NCI-H1694 (cell line): ENCODE data around the gene DNAJC17.

Source experiments
- DNase-seq: peaks from one replicate; lab custom pipeline; 2025; lab: John Stamatoyannopoulos, UW

Gene DNAJC17

DNA sequence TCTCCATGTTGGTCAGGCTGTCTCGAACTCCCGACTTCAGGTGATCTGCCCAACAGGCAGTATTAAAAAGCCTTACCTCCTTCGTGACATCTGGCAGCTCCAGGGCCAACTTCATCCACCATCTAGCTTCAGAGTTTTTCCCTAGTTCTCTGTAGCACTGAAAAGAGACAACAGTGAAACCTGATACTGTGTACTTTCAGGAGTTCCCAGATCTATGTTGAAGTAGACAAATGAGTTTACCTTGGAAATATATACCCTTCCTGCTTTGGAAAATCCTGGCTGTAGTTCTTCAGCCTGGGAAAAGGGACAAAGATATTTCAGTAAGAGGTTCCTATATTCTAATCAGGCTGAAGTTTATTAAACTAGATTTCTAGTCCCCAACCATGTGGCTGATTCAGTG is 70.2 kb downstream of the DNAJC17 start:
- no peak for DNase-seq

DNA sequence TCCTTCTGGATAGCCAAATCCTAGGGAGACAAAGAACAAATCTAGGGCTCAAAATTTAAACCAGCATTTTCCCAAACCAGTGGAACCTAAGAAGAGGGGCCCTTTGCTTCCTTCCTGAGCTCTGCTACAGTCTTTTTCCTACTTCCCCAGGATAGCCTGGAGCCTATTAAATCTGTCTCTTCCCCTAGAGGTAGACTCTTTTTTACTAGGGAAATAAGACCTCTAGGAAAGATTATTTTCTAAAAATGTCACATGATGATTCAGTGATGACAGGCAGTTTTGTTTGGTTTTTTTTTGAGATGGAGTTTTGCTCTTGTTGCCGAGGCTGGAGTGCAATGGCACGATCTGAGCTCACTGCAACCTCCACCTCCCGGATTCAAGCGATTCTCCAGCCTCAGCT is 70.7 kb downstream of the DNAJC17 start:
- no peak for DNase-seq

DNA sequence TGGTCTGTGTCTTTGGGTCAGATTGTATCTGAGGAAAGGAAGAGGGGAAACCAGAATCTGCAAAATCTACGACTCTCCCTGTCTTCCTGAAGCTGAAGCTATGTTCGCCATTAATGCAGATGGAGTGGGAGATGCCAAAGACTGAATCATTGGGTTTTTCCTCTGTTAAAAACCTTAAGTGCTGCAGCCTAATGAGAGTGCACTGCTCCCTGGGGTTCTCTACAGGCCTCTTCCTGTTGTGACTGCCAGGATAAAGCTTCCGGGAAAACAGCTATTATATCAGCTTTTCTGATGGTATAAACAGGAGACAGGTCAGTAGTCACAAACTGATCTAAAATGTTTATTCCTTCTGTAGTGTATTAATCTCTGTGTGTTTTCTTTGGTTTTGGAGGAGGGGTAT is 76.2 kb downstream of the DNAJC17 start:
- no peak for DNase-seq

DNA sequence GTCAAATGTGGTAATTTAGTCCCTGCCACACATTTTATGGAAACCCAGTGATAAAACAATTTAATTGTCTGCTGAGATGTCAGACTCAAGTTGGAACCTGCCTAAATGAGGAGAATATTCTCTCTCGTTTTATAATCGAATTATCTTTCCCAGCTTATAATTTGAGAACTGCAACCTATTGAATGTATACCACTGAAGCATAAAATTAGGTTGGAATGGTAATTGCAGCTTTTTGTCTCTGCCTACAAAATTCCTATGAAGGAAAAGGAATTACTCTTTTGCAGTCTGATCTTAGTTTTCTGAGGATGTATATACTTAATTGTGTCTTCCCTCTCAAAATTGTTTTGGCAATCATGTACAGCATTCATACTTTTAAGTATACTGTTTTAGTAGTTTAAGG is 83.4 kb downstream of the DNAJC17 start:
- DNase-seq = no peak

DNA sequence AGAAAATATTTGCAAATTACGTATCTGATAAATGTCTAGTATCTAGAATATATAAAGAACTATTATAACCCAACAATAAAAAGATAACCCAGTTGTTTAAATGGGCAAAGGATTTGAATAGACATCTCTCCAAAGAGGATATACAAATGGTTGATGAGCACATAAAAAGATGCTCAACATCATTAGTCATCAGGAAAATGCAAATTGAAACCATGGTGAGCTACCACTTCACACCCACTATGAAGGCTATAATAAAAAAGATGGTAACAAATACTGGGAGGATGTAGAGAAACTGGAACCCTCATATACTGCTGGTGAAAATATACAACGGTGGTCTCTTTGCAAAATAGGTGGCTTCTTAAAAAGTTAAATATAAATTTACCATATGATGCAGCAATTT is 84.3 kb downstream of the DNAJC17 start:
- DNase-seq = no peak

DNA sequence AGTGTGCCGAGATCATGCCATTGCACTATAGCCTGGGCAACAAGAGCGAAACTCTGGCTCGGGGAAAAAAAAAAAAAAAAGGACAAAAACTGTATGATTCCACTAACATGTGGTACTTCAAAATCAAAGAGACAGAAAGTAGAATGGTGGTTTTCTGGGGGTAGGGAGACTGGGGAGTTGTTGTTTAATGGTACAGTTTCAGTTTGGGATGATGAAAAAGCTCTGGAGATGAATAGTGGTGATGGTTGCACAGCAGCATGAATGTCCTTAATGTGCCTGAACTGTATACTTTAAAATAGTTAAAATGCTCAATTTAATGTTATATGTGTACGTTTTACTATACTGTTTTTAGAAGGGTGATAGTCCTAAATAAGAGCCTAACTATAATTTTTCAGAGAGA is 84.9 kb downstream of the DNAJC17 start:
- no peak for DNase-seq

DNA sequence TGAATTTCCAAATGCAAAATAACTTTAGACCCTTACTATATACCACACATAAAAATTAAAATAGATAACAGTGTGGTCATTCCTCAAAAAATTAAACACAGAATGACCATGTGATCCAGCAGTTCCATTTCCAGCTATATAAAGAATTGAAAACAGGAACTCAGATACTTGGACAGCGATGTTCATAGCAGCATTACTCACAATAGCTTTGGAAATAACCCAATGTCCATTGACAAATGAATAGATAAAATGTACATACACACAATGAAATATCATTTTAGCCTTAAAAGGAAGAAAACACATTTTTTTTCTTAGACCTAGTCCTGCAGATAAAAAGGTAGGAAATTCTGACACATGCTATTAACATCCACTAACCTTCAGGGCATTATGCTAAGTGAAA is 85.6 kb downstream of the DNAJC17 start:
- no peak for DNase-seq

DNA sequence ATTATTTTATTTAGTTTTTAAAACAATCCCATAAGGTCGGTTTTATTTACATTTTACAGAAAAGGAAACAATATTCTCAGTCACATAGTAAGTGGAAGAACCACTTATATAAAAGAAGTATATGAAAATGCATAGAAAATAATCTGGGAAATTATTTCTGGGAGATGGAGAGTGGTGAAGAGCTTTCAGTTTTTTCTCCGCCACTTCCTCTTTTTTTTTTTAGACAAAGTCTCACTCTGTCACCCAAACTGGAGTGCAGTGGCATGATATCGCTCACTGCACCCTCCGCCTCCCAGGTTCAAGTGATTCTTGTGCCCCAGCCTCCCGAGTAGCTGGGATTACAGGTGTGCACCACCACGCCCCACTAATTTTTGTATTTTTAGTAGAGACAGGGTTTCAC is 91.1 kb downstream of the DNAJC17 start:
- no peak for DNase-seq
